Omental fat pad (tissue), 4 donors: ENCODE measurements around the gene OTUB1. TPM values are rescaled to one million over a fixed set of nuclear protein-coding genes. Genes with fewer than 3 reads are reported as not detected.

Experiments
- ATAC-seq: fragments of 150-250 bp; one replicate; pipeline ENCODE4 v1.9.1; 2016; ENCODE audit warnings: mild to moderate bottlenecking, moderate library complexity; ENCODE audit not compliant: low FRiP score
- DNase-seq: peaks from one replicate; pipeline ENCODE4 v3.0.0-alpha.2; 2019; ENCODE audit warnings: low spot score
- total RNA-seq, 4 donors: library from RNA; depleted of rRNA; stranded (reverse); fragments of >200 nt; gene quantifications; one replicate each; pipeline ENCODE4 v1.1.0, GENCODE V29; 2016
- TF ChIP-seq, protein P1 (sequence below), 3 donors: fragments of 450-650 bp; IDR thresholded peaks; one replicate each; pipeline ENCODE4 v1.5.1; 2016 to 2017; ENCODE audit warnings: antibody characterized with exemption in 3 of 3, mild to moderate bottlenecking in 3 of 3, moderate library complexity in 2 of 3

The OTUB1 gene
- total RNA-seq, 4 donors from 2014 or later: 44.4 to 59.2 (median 52.5) TPM

- DNase-seq (no peak), ATAC-seq (no peak)
- TF ChIP-seq, protein P1, sequence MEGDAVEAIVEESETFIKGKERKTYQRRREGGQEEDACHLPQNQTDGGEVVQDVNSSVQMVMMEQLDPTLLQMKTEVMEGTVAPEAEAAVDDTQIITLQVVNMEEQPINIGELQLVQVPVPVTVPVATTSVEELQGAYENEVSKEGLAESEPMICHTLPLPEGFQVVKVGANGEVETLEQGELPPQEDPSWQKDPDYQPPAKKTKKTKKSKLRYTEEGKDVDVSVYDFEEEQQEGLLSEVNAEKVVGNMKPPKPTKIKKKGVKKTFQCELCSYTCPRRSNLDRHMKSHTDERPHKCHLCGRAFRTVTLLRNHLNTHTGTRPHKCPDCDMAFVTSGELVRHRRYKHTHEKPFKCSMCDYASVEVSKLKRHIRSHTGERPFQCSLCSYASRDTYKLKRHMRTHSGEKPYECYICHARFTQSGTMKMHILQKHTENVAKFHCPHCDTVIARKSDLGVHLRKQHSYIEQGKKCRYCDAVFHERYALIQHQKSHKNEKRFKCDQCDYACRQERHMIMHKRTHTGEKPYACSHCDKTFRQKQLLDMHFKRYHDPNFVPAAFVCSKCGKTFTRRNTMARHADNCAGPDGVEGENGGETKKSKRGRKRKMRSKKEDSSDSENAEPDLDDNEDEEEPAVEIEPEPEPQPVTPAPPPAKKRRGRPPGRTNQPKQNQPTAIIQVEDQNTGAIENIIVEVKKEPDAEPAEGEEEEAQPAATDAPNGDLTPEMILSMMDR (IDR thresholded peaks at IDR 0.05): no peak
Measured at GRCh38 chr11:64010783-64011182, 24.5 kb downstream of the OTUB1 start.

- TF ChIP-seq, protein P1 (IDR thresholded peaks at IDR 0.05): no peak
- ATAC-seq: no peak
- DNase-seq: no peak
Measured at GRCh38 chr11:64011371-64011770, 25.1 kb downstream of the OTUB1 start.

DNA sequence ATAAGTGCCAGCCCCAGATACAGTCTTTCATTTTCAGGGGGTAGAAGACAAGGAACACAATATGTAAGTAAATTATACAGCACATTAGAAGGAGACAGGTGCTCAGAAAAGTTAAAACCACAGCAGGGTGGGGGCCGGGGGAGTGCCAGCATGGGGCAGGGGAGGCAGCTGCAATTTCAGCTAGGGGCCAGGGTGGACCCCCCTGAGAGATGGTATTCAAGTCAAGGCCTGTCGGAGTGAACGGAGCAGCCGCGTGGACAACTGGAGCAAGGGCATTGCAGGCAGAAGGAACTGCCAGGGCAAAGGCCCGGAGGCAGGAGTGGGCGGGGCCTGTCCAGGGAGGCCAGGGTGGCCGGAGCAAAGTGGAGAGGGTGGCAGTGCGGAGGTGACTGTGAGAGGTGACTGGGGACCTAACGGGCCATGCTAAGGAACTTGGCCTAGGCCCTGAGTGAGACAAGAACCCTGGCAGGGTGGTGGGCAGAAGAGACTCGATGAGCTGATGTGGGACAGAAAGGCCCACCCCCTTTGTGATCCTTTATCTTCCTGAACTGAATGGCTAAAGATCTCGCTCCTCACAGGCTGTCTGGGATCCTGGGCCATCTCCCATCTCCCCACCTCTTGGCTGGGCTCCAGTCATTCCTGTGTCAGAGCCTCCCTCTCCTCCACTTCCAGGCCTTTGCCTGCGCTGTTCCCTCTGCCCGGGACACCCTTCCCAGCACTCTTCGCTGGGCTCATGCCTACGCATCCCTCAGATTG, 27.1 kb downstream of the OTUB1 start:
- DNase-seq: no peak
- ATAC-seq: no peak
- TF ChIP-seq, protein P1 (IDR thresholded peaks at IDR 0.05): no peak

DNA sequence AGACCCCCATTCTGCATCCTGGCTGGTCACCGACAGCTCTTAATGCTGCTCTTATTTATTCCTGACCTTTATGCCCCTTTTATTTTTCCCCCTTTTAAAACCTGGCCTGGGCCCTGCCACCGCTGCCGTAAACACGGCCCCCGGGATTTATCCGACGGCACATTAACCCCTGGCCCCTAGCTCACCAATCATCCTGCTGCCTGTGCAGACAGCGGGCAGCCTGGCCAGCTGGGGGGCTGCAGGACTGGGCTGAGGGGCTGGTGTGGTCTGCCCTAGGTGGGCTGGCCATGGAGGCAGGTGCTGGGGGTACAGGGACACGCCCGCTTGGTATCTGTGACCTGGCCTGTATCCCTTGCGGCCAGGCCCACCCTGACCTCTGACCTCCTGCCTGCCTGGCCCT, 28.1 kb downstream of the OTUB1 start:
- DNase-seq (no peak), ATAC-seq (no peak)
- TF ChIP-seq, protein P1 (IDR thresholded peaks at IDR 0.05): no peak

DNA sequence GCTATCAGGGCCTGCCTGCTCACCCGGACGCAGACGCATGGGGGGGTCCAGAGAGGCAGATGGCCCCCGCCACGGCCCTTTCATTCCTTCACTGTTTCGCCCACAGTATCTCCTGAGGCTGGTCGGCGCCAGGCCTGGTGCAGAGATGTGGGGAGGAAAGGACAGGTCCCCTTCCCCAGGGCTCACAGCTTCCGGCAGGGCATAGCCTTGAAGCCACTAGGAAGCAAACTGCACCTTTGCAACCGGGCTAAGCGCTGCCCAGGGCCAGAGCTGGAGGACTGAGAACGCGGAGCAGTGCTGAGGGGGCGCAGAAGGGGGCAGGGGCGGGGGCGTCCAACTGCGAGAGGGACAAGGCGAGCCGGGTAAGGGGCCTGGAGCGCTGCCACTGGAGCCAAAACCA, 29.3 kb downstream of the OTUB1 start:
- ATAC-seq (no peak), DNase-seq (no peak)
- TF ChIP-seq, protein P1 (IDR thresholded peaks at IDR 0.05): no peak

GRCh38 chr11:64015935-64016845, 30.0 kb downstream of the OTUB1 start:
- TF ChIP-seq, protein P1 (IDR thresholded peaks at IDR 0.05): no peak
- DNase-seq: no peak
- no peak for ATAC-seq
